SKM-1 treated with dmso at 0.1 percent for 144 hours (cell line): ENCODE measurements around the gene STK32C.
"Not testable (repeated sequence)": the region's sequence is repeated elsewhere in the genome, so short reads cannot be mapped to it uniquely, and the experiment has no call there.

Source experiments
- DNase-seq: peaks from one replicate; lab custom pipeline; 2025; ENCODE audit not compliant: unreplicated experiment; lab: John Stamatoyannopoulos, UW

The STK32C gene

DNA sequence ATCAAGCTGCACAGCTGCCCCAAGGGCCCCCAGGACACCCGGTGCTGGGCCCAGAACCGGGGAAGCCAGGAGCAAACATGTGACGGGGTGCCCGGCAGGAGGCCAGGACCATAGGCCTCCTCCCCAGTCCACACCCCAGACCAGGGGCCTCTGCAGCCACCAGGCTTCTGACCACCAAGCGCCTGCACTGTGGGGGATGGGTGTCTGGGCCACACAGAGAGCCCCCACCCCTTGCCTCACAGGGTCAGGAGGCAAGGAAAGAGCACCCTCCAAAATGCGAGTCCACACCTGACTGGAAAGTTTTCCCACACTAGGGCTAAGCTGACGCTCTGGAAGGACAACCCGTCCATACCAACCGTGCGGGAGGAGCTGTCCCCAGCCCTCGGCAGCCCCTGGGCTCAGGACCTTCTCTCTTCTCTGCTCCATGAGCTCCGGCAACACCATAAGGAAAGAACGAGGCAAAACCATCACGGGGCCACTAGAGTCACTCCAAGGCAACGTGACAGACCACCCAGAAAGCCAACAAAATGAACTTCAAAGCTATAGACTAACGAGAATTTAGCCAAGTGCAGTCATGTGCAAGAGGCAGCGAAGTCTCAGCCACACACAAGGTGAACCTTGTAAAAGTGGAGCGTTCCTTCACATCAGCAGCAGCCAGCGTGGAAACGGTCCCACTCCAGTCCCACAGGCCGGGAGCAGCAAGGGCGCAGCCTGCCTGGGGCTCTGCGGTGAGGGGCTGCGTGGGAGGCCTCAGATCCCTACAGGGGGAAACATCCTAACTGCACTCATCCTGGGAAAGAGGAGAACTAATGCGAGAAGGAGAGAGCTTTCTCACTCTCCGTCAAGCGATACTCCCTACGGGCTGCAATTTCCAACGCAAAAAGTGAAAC, 5.1 kb downstream of the STK32C start:
- DNase-seq: no peak

DNA sequence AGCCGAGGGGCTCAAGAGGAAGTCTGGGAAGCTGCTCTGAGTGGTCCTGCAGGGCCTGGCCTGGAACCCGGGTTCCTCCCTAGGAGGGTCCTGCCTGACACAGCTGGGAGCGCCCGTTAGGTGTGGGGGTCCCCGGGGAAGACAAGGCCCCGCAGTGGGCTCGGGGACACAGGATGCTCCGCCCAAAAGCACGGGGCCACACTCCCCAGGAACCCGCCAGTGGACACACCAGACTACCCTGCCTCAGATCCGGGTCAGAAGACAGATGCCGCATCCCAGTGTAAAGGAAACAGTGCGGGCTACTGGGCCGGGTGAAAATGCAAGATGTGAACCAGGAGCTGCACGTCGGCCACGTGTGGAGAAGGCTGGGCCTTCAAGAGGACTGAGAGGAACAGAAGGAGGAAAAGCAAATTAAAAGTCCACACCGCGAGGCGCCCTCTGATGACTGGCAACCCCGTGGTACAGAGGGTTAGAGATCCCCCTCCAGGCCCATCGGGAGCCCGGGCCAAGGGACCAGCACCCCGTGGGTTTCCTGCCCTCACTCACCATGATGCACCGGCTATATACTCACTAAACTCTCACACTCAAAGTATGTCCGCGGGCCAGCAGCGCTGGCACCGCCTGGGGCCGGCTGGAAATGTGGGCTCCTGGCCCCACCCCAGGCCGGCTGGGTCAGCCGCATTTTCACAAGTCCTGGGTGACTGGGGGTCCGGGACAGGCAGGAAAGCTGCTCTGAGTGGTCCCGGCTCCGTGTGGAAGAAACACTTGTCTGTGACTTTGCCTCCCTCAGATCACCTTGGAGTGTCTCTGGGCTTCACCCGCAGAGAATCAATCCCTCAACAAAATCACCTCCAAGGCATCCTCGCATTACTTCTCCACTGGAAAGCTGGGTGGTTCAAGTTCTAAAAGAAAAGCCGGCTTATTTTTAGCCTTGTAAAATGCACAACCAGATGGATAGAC, 6.1 kb downstream of the STK32C start:
- no peak for DNase-seq

DNA sequence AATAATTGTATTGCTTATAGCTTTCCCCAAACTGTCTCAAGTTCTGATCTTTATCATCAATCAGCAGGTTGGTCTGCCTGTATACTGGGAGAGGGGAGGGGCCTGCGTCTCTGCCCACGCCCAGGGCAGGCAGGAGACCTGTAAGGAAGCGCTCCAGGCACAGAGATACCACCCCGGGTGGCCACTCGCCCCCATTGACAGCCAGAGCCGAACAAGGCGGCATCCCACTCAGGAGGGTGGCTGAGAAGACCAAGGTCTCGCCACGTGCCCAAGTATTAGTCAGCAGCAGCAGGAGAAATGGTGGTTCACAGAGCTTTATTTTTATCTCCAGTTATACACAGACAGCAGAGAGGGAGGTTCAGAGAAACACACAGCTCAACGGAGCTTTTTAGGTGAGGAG, 7.2 kb downstream of the STK32C start:
- DNase-seq: no peak

DNA sequence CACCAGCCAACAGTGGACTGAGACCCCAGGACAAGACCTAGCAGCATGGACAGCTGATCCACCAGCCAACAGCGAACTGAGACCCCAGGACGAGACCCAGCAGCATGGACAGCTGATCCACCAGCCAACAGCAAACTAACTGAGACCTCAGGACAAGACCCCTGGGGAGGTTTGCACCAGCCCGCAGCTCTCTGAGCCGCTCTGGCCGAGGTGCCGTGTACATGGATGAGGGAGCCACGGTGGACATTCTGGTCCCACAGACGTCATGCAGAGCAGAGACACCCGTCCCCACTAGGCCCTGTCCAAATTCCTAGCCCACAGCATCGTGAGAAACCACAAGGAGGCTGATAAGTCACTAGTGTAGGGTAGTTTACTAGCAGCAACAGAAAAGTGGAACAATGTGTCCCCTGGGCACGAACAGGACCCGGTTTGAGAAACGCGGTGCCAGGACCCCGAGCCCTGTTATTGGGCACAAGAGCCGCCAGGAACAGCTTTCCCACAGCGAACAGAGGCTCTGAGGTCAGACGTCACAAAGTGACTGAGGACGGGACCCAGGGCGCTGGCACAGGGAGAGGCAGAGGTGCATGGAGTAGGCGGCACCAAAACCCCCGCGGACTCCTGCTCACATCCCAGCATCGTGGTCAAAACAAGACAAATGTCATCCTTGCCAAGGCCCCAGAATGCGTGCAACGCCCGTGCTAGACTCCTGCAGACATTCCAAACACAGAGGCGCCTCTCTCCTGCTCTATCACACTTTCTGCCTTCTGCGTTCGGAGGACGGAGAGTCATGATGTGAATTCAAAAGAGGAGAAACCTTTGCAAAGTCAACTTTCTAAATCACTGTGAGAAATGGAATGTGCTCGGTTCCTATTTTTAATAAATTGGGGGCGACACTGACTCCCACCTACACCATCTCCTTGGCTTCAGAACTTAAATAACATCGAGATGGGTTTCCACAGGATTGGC, 8.1 kb downstream of the STK32C start:
- no peak for DNase-seq

DNA sequence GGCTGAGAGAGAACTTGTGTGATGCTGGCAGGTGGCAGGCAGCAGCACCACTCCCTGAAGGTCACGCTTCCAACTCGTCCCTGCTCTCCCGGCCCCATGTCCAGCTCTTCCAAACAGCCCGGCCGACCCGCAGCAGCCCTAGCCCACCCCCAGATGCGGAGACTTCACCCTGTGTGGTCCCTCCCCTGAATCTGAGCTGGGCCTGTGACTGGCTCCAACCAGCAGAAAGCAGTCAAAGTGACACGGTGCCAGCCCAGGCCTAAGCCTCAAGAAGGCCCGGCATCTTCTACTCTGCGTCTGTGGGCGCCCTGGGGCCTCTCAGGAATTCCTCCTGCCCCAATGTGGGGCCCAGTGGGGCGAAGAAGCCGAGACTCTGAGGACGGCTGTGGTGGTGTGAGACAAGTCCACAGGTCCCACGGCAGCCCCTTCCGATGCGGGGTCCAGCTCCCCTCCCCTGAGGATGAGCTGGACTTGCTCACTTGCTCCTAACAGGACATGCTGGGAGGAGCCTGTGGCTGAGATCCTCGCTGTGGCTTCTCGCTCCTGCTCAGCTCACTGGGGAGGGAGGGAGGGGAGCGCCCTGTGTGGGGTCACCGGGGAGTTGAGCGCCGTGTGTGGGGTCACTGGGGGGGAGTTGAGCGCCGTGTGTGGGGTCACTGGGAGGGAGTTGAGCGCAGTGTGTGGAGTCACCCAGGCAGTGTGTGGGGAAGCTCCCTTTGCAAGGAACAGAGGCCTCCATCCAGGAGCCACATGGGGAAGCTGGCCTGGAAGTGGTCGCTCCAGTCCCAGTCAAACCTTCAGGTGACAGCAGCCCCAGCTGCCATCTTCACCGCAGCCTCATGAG, 9.5 kb downstream of the STK32C start:
- DNase-seq: no peak

DNA sequence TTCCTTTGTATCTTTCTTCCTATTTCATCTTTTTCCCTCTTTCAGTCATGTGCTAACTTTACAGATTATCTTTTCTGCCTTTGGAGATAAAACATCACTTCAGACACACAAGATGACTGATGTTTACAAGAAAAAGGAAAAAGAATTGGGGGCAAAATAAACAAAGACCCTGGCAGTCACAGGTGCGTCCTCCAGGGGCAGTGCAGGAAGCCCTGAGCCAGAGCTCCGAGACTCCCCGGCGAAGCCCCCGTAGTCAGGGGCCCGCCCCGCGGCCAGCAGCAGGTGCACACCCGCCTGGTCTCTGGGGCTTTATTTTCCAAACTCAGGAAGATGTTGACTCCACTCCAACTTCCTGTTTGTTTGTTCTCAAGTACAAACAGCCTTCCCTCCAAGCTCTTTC, 10.2 kb downstream of the STK32C start:
- DNase-seq: no peak

DNA sequence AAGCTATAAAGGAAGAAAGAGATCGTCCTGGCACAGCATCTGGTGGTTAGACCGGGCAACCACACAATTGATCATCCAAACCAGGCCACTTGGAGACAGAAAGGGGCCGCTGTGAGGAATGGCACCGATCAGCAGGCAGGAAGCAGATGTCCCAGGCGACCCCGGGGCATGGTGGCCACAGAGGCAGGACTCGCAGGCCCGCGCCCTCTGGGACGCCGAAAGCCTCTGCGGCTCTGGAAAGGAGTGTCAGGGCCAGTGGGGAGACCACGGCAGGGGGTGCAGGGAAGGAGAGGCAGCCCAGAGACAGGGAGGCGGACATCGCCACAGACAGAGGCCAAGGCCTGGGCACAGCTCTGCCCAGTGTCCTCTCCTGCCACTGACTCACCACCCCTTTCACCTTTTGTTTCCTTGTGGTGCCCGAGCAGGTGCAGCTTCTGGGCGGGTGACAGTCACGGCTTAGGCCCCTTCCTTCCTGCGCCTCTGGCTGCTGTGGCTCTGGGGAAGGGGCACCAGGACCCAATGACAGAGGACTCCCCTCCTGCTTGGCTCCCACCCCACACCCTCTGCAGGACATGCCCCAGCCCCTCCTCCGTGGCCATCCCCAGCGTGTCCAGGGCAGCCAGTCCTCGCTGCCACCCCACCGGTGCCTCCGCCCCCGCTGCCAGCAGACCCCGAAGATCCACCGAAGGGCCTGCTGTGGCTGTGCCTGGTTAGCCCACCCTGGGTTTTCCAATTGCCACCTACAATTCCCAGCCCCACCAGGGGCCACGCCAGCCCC, 10.9 kb downstream of the STK32C start:
- DNase-seq: no peak

DNA sequence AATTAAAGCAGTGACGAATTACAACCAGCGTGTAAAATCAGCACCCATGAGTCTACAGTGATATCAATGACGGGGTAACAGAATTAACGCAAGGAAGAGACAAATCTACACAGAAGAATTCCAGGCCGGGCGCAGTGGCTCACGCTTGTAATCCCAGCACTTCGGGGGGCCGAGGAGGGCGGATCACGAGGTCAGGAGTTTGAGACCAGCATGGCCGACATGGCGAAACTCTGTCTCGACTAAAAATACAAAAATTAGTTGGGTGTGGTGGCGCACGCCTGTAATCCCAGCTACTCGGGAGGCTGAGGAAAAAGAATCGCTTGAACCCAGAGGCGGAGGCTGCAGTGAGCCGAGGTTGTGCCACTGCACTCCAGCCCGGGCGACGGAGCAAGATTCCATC, 12.3 kb downstream of the STK32C start:
- DNase-seq: not testable (repeated sequence)

DNA sequence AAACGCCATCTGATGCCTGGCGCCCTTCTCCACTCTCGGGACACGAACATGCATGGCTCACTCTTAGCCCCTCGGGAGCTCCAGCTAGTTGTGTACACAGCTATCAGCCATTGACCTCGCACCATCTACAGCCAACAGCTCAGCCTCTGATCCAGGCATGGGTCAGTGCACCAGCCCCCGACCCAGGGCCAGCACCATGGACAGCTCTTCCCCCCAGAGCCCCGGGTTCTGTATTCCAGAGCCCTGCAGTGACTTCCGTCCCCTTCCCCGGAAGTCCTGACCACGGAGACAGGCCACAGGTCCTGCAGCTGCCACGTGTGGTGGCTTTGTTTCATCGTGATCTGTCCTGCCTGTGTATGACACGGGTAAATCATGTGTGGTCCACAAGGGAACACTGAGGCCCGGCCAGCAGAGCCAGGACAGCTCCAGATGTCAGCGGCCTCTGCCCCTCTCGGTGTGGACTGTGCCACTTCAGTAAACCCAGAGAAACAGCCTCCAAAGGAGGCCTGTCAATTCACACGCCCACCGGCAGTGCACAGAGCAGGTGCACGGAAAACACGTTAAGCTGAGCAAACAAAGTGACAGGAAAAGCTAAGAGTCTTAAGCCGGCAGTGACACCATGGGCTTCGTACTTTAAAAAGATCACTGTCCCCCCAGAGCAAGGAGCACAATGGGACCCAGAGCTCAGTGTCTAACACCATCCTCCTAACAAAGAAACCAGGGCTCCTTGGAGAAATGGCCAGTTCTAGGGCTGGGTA, 13.0 kb downstream of the STK32C start:
- no peak for DNase-seq

DNA sequence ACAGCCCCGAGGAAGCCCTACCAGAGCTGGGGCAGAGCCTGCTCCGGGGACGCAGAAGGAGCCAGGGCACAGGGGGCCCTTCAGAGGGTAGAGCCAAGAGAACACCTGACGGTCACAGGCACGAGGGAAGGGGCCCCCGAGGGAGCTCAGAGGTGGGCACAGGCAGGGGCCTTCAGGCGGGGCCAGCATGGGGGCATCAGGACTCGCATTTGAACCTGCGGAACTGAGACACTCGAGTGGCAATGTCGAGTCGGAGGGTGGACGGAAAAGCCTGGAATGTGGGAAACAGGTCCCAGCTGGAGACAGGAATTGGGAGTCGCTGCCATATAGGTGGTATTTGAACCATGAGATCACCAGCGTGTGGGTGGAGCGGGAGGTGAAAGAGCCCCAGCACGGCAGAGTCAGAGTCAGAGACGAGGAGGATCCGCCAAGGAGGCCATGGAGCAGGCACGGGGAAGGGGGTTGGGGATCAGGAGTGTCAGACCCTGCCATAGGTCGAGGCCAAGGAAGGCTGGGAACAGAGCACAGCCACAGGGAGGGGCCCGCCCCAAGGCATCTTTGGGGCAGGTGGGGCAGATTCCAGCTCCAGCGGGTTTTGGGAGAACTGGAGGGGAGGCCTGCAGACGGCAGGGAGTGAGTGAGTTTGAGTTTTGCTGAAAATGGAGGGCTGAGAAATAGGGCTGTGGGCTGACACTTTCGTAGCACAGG, 13.8 kb downstream of the STK32C start:
- DNase-seq: no peak

DNA sequence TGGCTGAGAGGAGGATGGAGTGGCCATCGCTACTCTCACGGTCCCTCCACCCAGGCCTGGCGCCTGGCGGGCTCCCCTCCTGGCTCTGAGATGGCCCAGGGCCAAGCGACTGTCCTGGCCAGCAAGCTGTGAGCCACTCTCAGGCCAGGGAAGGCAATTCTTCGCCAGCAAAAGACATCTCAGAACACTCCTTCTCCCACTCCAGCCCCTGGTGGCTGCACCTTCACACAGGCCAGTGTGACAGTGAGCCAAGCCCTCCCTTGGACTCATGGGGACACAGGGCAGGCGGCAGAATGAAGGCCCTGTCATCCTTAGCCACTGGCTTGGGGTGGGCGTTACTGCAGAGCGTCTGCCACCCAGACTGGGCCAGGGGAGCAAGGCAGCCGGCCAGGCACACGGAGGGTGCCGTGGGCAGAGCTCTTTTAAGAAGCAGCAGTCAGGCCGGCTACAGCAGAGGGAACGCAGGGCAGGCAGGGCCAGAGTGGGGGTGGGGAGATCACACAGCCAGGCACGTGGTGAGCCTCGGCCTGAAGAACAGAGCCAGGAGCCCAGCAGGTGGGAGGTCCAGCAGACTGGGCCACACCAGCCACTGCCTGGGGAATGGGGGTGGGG, 14.4 kb downstream of the STK32C start:
- DNase-seq: no peak

DNA sequence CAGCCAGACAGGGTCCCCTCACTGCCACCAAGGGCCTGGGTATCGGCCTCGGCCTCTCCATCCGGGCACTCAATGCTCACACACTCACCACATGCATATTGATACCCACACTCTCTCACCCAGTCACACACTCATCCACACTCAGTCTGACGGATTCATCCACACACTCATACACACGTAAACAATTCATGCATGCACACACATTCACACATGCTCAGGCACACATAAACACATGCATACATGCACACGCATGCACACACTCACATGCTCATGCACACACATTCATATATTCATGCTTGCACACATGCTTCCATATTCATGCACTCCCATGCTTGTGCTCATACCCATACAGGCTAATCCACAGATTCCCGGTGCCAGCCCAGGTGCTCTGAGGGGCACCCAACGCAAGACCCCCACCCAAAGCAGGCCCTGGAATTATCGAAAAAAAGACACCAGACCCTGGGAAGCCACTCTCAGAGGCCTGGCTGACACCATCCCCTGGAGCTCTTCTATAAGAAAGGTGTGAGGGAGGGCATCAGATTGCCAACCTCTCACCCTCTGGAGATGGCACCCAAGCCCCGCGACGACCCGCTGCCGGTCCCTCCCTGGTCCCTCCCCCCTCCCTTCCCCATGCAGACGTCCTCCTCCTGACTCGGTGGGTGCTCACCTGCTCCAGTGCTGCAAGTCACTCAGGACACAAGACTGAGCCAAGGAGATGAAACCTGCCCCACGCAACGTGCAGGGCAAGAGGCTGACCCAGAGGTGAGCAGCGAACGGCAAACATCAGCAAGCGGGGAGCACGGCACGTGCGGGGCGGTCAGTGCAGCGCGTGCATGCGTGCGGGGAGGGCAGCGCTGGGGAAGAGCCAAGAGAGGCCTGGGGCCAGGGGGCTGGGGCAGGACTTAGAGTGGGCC, 15.2 kb downstream of the STK32C start:
- DNase-seq: no peak

DNA sequence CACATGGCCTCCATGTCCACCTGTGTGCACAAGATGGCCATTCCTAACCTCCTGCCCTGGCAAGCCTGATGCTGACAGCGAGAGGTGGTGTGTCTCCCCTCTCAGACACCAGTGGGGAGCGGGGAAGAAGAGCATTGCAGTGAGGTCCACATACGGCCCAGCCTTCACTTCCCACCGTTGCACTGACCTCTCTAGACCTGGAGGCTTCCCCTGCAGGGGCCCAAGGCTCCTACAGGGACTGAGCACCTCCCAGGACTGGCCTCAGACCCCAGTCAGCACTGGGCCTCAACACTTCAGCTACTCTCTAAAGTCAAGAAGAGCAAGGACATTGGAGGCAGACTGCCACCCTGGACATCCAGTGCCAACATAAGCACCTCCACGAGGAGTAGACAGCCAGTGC, 15.9 kb downstream of the STK32C start:
- no peak for DNase-seq

DNA sequence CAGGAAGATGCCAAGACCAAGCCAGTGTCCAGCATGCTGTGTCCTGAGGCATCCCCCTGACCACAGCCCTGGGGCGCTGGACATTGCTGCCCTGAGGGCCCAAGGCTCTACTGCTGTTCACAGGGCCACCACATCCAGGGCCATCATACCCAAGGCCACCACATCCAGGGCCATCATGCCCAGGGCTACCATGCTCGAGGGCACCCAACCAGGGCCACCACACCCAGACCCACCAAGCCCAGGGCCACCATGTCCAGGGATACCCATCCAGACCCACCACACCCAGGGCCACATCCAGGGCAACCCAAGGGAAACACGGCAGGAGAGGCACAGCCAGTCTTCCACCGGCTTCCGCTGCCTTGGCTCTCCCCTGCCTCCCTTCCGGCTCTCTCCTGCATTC, 17.1 kb downstream of the STK32C start:
- no peak for DNase-seq

DNA sequence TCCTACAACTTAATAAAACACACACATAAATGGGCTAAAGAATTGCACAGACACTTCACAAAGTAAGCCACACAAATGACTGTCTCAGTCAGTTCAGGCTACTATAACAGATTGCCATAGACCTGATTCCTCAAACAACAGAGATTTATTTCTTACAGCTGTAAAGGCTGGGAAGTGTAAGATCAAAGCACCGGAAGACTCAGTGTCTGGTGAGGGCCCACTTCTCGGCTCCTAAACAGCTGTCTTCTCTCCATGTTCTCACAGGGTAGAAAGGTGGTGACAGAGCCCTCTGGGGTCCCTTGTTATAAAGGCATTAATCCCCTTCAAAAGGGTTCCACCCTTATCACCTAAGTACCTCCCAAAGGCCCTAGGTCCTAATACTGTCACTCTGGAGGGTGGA, 18.3 kb downstream of the STK32C start:
- DNase-seq: no peak

DNA sequence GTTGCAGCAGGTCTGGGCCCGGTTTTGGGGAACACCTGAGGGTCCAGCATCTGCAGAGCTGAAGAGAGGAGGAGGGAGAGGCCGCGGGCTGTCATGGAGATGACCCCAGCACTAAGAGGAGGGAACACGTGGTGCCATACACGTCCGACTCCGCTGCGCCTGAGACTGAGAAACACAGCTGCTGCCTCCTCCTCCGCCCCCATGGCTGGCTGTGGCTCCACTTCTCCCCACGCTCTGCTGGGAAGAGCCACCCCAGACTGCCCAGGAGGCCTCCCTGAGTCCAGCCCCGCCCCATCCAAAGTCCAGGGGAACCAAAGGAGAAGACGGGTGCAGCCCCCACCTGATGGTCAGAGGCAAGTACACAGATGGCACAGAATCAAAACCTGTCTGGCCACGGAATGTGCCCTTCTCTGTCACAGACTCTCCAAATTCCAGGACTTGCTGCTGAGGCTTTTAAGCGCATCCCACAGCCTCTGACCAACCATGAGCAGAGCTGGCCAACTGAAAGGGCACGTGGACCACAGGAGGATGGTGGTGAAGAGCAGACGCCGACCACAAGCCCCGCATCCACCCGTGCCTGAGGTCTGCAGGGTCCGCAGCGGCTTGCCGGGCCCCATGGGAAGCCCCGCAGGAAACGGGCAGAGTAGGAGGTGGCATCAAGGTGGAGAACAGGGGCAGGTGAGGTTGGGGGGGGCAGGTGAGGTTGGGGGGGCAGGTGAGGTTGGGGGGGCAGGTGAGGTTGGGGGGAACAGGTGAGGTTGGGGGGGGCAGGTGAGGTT, 24.0 kb downstream of the STK32C start:
- DNase-seq: no peak
